ENCODE results near the gene DHX8.

The DHX8 gene

DNA sequence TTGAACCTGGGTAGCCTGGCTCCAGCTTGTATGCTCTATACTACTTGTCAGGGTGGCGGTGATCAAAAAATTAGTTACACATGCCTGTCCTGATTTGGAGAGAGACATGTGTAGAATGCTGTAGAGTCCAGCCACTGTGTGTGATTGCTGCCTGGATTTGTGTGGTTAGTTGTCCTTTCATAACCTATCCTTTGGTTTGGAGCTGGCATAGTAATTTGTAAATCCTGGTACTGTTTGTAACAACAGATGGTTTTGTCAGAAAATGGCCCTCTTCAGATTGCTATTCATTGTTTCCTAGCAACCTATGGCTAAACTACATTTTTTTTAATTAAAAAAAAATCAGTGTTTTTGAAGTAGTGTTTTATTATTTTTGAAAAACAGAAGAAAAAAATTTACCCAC, 31.9 kb downstream of the DHX8 start:
- no peak overlapping the region for H3K27ac ChIP-seq
- no peak for TF ChIP-seq ZFX (IDR thresholded peaks at IDR 0.05; ENCODE audit: borderline replicate concordance)
- TF ChIP-seq, protein P1, sequence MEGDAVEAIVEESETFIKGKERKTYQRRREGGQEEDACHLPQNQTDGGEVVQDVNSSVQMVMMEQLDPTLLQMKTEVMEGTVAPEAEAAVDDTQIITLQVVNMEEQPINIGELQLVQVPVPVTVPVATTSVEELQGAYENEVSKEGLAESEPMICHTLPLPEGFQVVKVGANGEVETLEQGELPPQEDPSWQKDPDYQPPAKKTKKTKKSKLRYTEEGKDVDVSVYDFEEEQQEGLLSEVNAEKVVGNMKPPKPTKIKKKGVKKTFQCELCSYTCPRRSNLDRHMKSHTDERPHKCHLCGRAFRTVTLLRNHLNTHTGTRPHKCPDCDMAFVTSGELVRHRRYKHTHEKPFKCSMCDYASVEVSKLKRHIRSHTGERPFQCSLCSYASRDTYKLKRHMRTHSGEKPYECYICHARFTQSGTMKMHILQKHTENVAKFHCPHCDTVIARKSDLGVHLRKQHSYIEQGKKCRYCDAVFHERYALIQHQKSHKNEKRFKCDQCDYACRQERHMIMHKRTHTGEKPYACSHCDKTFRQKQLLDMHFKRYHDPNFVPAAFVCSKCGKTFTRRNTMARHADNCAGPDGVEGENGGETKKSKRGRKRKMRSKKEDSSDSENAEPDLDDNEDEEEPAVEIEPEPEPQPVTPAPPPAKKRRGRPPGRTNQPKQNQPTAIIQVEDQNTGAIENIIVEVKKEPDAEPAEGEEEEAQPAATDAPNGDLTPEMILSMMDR (IDR thresholded peaks at IDR 0.05): no peak

DNA sequence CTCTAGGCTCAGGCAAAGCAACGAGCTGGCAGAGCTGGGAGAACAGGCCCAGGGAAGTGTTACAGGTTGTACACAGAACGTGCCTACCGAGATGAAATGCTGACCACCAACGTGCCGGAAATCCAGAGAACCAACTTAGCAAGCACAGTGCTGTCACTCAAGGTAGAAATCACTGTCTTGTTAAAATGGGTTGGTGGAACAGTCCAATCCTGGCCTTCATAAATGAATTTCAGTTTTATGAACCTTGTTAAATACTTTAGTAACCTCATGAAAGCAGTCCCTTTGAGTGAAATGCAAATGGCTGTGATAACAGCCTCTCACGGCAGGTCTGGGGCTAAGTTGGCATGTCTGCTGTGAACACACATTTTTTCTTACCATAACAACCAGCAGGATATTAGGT, 33.4 kb downstream of the DHX8 start:
- no peak for TF ChIP-seq ZFX (IDR thresholded peaks at IDR 0.05; ENCODE audit: borderline replicate concordance)
- TF ChIP-seq, protein P1 (IDR thresholded peaks at IDR 0.05): no peak
- H3K27ac ChIP-seq: no peak overlapping the region

- no peak overlapping the region for H3K27ac ChIP-seq
- no peak for TF ChIP-seq ZFX (IDR thresholded peaks at IDR 0.05; ENCODE audit: borderline replicate concordance)
- TF ChIP-seq, protein P1 (IDR thresholded peaks at IDR 0.05): no peak
Observed at GRCh38 chr17:43517615-43518386, 34.0 kb downstream of the DHX8 start.

- TF ChIP-seq, protein P1 (IDR thresholded peaks at IDR 0.05): no peak
- no peak for TF ChIP-seq ZFX (IDR thresholded peaks at IDR 0.05; ENCODE audit: borderline replicate concordance)
- H3K27ac ChIP-seq: no peak overlapping the region
Observed at GRCh38 chr17:43521389-43521788, 37.6 kb downstream of the DHX8 start.

- TF ChIP-seq ZFX (IDR thresholded peaks at IDR 0.05; ENCODE audit: borderline replicate concordance): no peak
- TF ChIP-seq, protein P1 (IDR thresholded peaks at IDR 0.05): no peak
- H3K27ac ChIP-seq: no peak overlapping the region
Observed at GRCh38 chr17:43524945-43525575, 41.3 kb downstream of the DHX8 start.

- TF ChIP-seq ZFX (IDR thresholded peaks at IDR 0.05; ENCODE audit: borderline replicate concordance): no peak
- TF ChIP-seq, protein P1 (IDR thresholded peaks at IDR 0.05): no peak
Observed at GRCh38 chr17:43526886-43527648, 43.3 kb downstream of the DHX8 start.

More at GRCh38 chr17:43526886-43527648, 43.3 kb downstream of the DHX8 start:
- H3K27ac ChIP-seq: 0 out of 2 replicates have a peak overlapping the region, but pooled peaks have one; percentile 12

Measured in 22Rv1 (cell line).